IMR-90 (cell line): ENCODE results near the gene CEP170B. TPM values are rescaled to one million over a fixed set of nuclear protein-coding genes. Genes with fewer than 3 reads are reported as not detected.

Experiments
- ATAC-seq: fragments of 200-7000 bp; cut with Tn5 transposase; 2 replicates; pipeline ENCODE4 v1.9.1; 2020; ENCODE audit warnings: low read depth, mild to moderate bottlenecking, moderate library complexity
- BruUV-seq: library from RNA; stranded (reverse); fragments of 400-500 nt; replicated peaks from 2 replicates; lab custom pipeline; 2021; lab: Mats Ljungman, UMichigan
- CTCF ChIA-PET: fragments of 300-600 bp; formaldehyde crosslinking; extraction: SDS; loops from one replicate; lab custom pipeline; 2021; ENCODE audit warnings: antibody characterized with exemption; lab: Yijun Ruan, JAX
- POLR2A ChIA-PET: fragments of 300-600 bp; sonication (Branson Sonifier 250); formaldehyde crosslinking; loops from one replicate; lab custom pipeline; 2022; ENCODE audit warnings: antibody characterized with exemption; ENCODE audit not compliant: unreplicated experiment; lab: Charles Lee
- DNase-seq: peaks from one replicate; pipeline ENCODE4 v3.0.0; 2013
- H2AFZ ChIP-seq: replicated peaks from 2 replicates; pipeline ENCODE3; 2013; ENCODE audit warnings: low read length, mild to moderate bottlenecking; ENCODE audit not compliant: poor library complexity
- H2AK5ac ChIP-seq: 2 replicates; pipeline ENCODE4 v1.6.1; 2013; ENCODE audit warnings: low read depth, low read length, inconsistent platforms
- H2AK9ac ChIP-seq: replicated peaks from 2 replicates; pipeline ENCODE3; 2013; ENCODE audit warnings: mild to moderate bottlenecking, low read depth, low read length, moderate library complexity; ENCODE audit not compliant: poor library complexity
- H2BK120ac ChIP-seq: 2 replicates; pipeline ENCODE4 v1.6.1; 2013; ENCODE audit warnings: low read depth, low read length, inconsistent platforms
- H2BK15ac ChIP-seq: 3 replicates; pipeline ENCODE4 v1.6.1; 2013; ENCODE audit warnings: low read depth, low read length, inconsistent platforms
- H2BK20ac ChIP-seq: 2 replicates; pipeline ENCODE4 v1.6.1; 2013; ENCODE audit warnings: low read depth, mild to moderate bottlenecking, inconsistent platforms, low read length, moderate library complexity
- H2BK5ac ChIP-seq: 2 replicates; pipeline ENCODE4 v1.6.1; 2013; ENCODE audit warnings: mild to moderate bottlenecking, low read depth, low read length, inconsistent platforms; ENCODE audit not compliant: poor library complexity, severe bottlenecking
- H3K14ac ChIP-seq: replicated peaks from 2 replicates; pipeline ENCODE4 v1.6.1; 2013; ENCODE audit warnings: low read depth, low read length, inconsistent platforms
- H3K18ac ChIP-seq: 2 replicates; pipeline ENCODE4 v1.6.1; 2013; ENCODE audit warnings: low read depth, low read length, control low read depth
- H3K23ac ChIP-seq: 2 replicates; pipeline ENCODE4 v1.6.1; 2013; ENCODE audit warnings: low read depth, low read length, inconsistent platforms
- H3K27ac ChIP-seq: 2 replicates; pipeline ENCODE4 v1.5.1; 2013; ENCODE audit warnings: mild to moderate bottlenecking, control low read depth, low read length; ENCODE audit not compliant: insufficient read depth
- H3K27me3 ChIP-seq: 2 replicates; pipeline ENCODE4 v1.6.1; 2013; ENCODE audit warnings: low read length; ENCODE audit not compliant: control insufficient read depth, insufficient read depth
- H3K36me3 ChIP-seq: 2 replicates; pipeline ENCODE4 v1.6.1; 2013; ENCODE audit warnings: low read length, mixed read lengths; ENCODE audit not compliant: control insufficient read depth, insufficient read depth
- H3K4ac ChIP-seq: 2 replicates; pipeline ENCODE4 v1.6.1; 2013; ENCODE audit warnings: low read depth, low read length, inconsistent platforms
- H3K4me1 ChIP-seq: 2 replicates; pipeline ENCODE4 v1.6.1; 2013; ENCODE audit warnings: low read length, mixed read lengths; ENCODE audit not compliant: control insufficient read depth, insufficient read depth
- H3K4me2 ChIP-seq: 2 replicates; pipeline ENCODE4 v1.6.1; 2013; ENCODE audit warnings: low read depth, mild to moderate bottlenecking, control low read depth, low read length, moderate library complexity
- H3K4me3 ChIP-seq: 2 replicates; pipeline ENCODE4 v1.5.1; 2013; ENCODE audit warnings: low read depth, mild to moderate bottlenecking, control low read depth, low read length, moderate library complexity; ENCODE audit not compliant: insufficient read depth
- H3K56ac ChIP-seq: 2 replicates; pipeline ENCODE4 v1.6.1; 2013; ENCODE audit warnings: low read length, inconsistent platforms; ENCODE audit not compliant: insufficient read depth; ENCODE audit errors: extremely low read depth
- H3K79me1 ChIP-seq, 2 experiments: 2 replicates each; pipeline ENCODE4 v1.6.1; 2013; ENCODE audit warnings: low read length in 2 of 2, inconsistent platforms in 1 of 2, low read depth in 1 of 2
- H3K9ac ChIP-seq: 2 replicates; pipeline ENCODE4 v1.6.1; 2013; ENCODE audit warnings: low read depth, low read length, control low read depth
- H3K9me1 ChIP-seq: 2 replicates; pipeline ENCODE4 v1.6.1; 2013; ENCODE audit warnings: low read length, inconsistent platforms; ENCODE audit not compliant: insufficient read depth
- H3K9me3 ChIP-seq: 2 replicates; pipeline ENCODE4 v1.6.1; 2013; ENCODE audit warnings: low read length; ENCODE audit not compliant: control insufficient read depth, insufficient read depth
- H4K20me1 ChIP-seq: 2 replicates; pipeline ENCODE4 v1.6.1; 2013; ENCODE audit warnings: low read length, inconsistent platforms; ENCODE audit not compliant: insufficient read depth
- H4K5ac ChIP-seq: 2 replicates; pipeline ENCODE4 v1.6.1; 2013; ENCODE audit warnings: mild to moderate bottlenecking, low read depth, low read length, control low read depth
- H4K8ac ChIP-seq, 2 experiments: 2 replicates each; pipeline ENCODE4 v1.6.1; 2013; ENCODE audit warnings: low read depth in 2 of 2, low read length in 2 of 2, control low read depth in 1 of 2, inconsistent platforms in 1 of 2
- H4K91ac ChIP-seq: 2 replicates; pipeline ENCODE4 v1.6.1; 2013; ENCODE audit warnings: low read depth, low read length, inconsistent platforms; ENCODE audit not compliant: insufficient read depth
- BHLHE40 ChIP-seq: fragments of 150-350 bp; IDR thresholded peaks from 2 replicates; pipeline ENCODE4 v1.6.1; 2016; ENCODE audit warnings: mild to moderate bottlenecking, low read depth, low read length
- CEBPB ChIP-seq: IDR thresholded peaks from 2 replicates; pipeline ENCODE4 v1.6.1; 2012; ENCODE audit warnings: low read depth, low read length, improper control_type of control experiment
- CHD1 ChIP-seq: IDR thresholded peaks from 2 replicates; pipeline ENCODE4 v1.6.1; 2012; ENCODE audit warnings: low read depth, low read length, improper control_type of control experiment
- FOS ChIP-seq: fragments of 150-350 bp; IDR thresholded peaks from 2 replicates; pipeline ENCODE4 v1.6.1; 2016; ENCODE audit warnings: low read depth, low read length
- MAFK ChIP-seq: IDR thresholded peaks from 2 replicates; pipeline ENCODE4 v1.6.1; 2012; ENCODE audit warnings: low read depth, low read length, improper control_type of control experiment
- MAZ ChIP-seq: IDR thresholded peaks from 2 replicates; pipeline ENCODE4 v1.6.1; 2012; ENCODE audit warnings: low read depth, mild to moderate bottlenecking, low read length, improper control_type of control experiment, moderate library complexity, borderline replicate concordance
- MXI1 ChIP-seq: IDR thresholded peaks from 2 replicates; pipeline ENCODE4 v1.6.1; 2012; ENCODE audit warnings: low read depth, mild to moderate bottlenecking, low read length, moderate library complexity, borderline replicate concordance
- NFE2L2 ChIP-seq: fragments of 150-350 bp; IDR thresholded peaks from 2 replicates; pipeline ENCODE4 v1.6.1; 2016; ENCODE audit warnings: low read depth, mild to moderate bottlenecking, low read length
- POLR2A ChIP-seq: IDR thresholded peaks from 2 replicates; pipeline ENCODE4 v1.6.1; 2012; ENCODE audit warnings: mild to moderate bottlenecking, low read depth, low read length
- RAD21 ChIP-seq: IDR thresholded peaks from 2 replicates; pipeline ENCODE4 v1.6.1; 2012; ENCODE audit warnings: low read length, improper control_type of control experiment
- RCOR1 ChIP-seq: IDR thresholded peaks from 2 replicates; pipeline ENCODE4 v1.6.1; 2012; ENCODE audit warnings: mild to moderate bottlenecking, low read length, improper control_type of control experiment; ENCODE audit not compliant: insufficient replicate concordance
- RFX5 ChIP-seq: IDR thresholded peaks from 2 replicates; pipeline ENCODE4 v1.8.0; 2012; ENCODE audit warnings: low read depth, mild to moderate bottlenecking, low read length, moderate library complexity
- SMC3 ChIP-seq: fragments of 150-350 bp; IDR thresholded peaks from 2 replicates; pipeline ENCODE4 v1.6.1; 2016; ENCODE audit warnings: low read depth, mild to moderate bottlenecking, antibody characterized with exemption, low read length, moderate library complexity
- WGBS, 2 experiments: methylation state at CpG; one replicate each; pipeline versions ENCODE4 v1.1.5 to v1.1.7; 2013; ENCODE audit warnings: missing lambda C conversion rate in 2 of 2; ENCODE audit not compliant: insufficient read length in 1 of 2; ENCODE audit errors: extremely low coverage in 2 of 2; 5-methylcytosine and 5-hydroxymethylcytosine counted together
- dilution Hi-C: fragments of 300-500 bp; cut with HindIII; formaldehyde crosslinking; loops from one replicate; pipeline ENCODE4 v1.14.3; 2018; ENCODE audit warnings: low sequenced_read_pairs; ENCODE audit not compliant: unreplicated experiment
- in situ Hi-C: fragments of 300-500 bp; cut with MboI; formaldehyde crosslinking; loops from 3 replicates; pipeline ENCODE4 v1.14.3; 2019; ENCODE audit warnings: low sequenced_read_pairs, inconsistent platforms, mixed read lengths
- intact Hi-C: fragments of 100-400 bp; cut with micrococcal nuclease; formaldehyde crosslinking; loops from 2 replicates; pipeline ENCODE4 v1.10.0; 2022
- polyA plus RNA-seq, 3 experiments: library from polyadenylated mRNA; depleted of rRNA; stranded (reverse); fragments of >200 nt; gene quantifications; 2 replicates each; pipeline ENCODE4 v1.2.3, GENCODE V29; 2012; ENCODE audit warnings: low replicate concordance in 1 of 3
- total RNA-seq: library from RNA; depleted of rRNA; stranded (reverse); fragments of >200 nt; gene quantifications from 2 replicates; pipeline ENCODE4 v1.2.3, GENCODE V29; 2012
- TF ChIP-seq, protein P1 (sequence below): fragments of 150-350 bp; IDR thresholded peaks from 2 replicates; pipeline ENCODE4 v1.6.1; 2017; ENCODE audit warnings: mild to moderate bottlenecking, antibody characterized with exemption, low read length, low read depth
- TF ChIP-seq, protein P2 (sequence below): conservative IDR thresholded peaks from 2 replicates; pipeline ENCODE4 v1.5.1; 2012; ENCODE audit warnings: mild to moderate bottlenecking, low read depth, low read length, improper control_type of control experiment
- TF ChIP-seq, protein P3 (sequence below): fragments of 150-350 bp; IDR thresholded peaks from 2 replicates; pipeline ENCODE4 v1.6.1; 2016; ENCODE audit warnings: low read depth, mild to moderate bottlenecking, low read length, moderate library complexity, borderline replicate concordance

Gene CEP170B
- total and polyA plus RNA-seq, 2 of the 4 experiments (the other 2 are of a cell fraction), result 3.6 to 13.1 TPM

DNA sequence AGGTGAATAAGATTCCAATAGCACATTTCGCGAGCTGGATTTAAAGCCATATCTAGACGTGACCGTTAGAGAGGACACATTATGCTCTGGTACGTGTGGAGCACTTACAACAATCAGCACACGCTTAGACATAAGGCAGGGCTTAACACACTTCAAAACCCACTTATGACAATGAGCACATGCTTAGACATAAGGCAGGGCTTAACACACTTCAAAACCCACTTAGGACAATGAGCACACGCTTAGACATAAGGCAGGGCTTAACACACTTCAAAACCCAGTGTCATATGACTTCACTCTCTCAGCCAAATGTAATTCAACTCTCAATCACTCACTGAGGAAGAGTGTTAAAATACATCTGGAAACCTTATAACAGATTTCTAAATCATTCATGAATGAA, 48.4 kb downstream of the CEP170B start:
- Histone ChIP-seq H2AK5ac (no peak overlapping the region), H3K27me3 (peaks cover 29% of the 10 kb centered on the region), H4K8ac (no peak overlapping the region), H2AFZ (no peak overlapping the region), H4K20me1 (no peaks in the 10 kb centered on the region), H3K4me2 (no peak overlapping the region), H2BK5ac (no peak overlapping the region), H3K14ac (no peak overlapping the region), H2BK20ac (no peak overlapping the region), H2BK120ac (no peak overlapping the region), H3K4me1 (peaks cover 2% of the 10 kb centered on the region; the same call in 1 of the 2 replicates), H3K56ac (no peak overlapping the region), H4K91ac (no peak overlapping the region), H4K5ac (no peak overlapping the region), H3K9ac (no peak overlapping the region), H3K9me3 (peaks cover 12% of the 10 kb centered on the region), H2BK15ac (no peak overlapping the region), H3K4ac (no peak overlapping the region), H3K9me1 (no peaks in the 10 kb centered on the region), H3K79me1 (no peaks in the 10 kb centered on the region), H3K4me3 (no peak overlapping the region), H3K23ac (no peak overlapping the region), H3K36me3 (no peaks in the 10 kb centered on the region), H2AK9ac (no peak overlapping the region), H3K18ac (no peak overlapping the region), H3K27ac (no peak overlapping the region)
- intact Hi-C loops (no loop called here), in situ Hi-C loops (no loop called here), dilution Hi-C loops (no loop called here)
- POLR2A ChIA-PET, result no interaction called here
- ATAC-seq (no peak), DNase-seq (no peak)
- no peak for TF ChIP-seq RAD21
- TF ChIP-seq POLR2A, result no peak
- no peak for TF ChIP-seq RCOR1
- TF ChIP-seq, protein P1, sequence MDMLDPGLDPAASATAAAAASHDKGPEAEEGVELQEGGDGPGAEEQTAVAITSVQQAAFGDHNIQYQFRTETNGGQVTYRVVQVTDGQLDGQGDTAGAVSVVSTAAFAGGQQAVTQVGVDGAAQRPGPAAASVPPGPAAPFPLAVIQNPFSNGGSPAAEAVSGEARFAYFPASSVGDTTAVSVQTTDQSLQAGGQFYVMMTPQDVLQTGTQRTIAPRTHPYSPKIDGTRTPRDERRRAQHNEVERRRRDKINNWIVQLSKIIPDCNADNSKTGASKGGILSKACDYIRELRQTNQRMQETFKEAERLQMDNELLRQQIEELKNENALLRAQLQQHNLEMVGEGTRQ, result no peak
- TF ChIP-seq FOS, result no peak
- TF ChIP-seq NFE2L2, result no peak
- TF ChIP-seq, protein P2, sequence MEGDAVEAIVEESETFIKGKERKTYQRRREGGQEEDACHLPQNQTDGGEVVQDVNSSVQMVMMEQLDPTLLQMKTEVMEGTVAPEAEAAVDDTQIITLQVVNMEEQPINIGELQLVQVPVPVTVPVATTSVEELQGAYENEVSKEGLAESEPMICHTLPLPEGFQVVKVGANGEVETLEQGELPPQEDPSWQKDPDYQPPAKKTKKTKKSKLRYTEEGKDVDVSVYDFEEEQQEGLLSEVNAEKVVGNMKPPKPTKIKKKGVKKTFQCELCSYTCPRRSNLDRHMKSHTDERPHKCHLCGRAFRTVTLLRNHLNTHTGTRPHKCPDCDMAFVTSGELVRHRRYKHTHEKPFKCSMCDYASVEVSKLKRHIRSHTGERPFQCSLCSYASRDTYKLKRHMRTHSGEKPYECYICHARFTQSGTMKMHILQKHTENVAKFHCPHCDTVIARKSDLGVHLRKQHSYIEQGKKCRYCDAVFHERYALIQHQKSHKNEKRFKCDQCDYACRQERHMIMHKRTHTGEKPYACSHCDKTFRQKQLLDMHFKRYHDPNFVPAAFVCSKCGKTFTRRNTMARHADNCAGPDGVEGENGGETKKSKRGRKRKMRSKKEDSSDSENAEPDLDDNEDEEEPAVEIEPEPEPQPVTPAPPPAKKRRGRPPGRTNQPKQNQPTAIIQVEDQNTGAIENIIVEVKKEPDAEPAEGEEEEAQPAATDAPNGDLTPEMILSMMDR, result no peak
- no peak for TF ChIP-seq MAZ
- TF ChIP-seq, protein P3, sequence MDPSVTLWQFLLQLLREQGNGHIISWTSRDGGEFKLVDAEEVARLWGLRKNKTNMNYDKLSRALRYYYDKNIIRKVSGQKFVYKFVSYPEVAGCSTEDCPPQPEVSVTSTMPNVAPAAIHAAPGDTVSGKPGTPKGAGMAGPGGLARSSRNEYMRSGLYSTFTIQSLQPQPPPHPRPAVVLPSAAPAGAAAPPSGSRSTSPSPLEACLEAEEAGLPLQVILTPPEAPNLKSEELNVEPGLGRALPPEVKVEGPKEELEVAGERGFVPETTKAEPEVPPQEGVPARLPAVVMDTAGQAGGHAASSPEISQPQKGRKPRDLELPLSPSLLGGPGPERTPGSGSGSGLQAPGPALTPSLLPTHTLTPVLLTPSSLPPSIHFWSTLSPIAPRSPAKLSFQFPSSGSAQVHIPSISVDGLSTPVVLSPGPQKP, result no peak
- no peak for TF ChIP-seq CEBPB
- no peak for TF ChIP-seq MXI1
- no peak for TF ChIP-seq SMC3
- no peak for TF ChIP-seq MAFK
- no peak for TF ChIP-seq CHD1
- no peak for TF ChIP-seq BHLHE40
- no peak for TF ChIP-seq RFX5
- no TSS peak for BruUV-seq
- 91% methylated on average over 6 of the region's 7 CpGs; no CpG with 5 or more reads in 1 of the 2 experiments for WGBS, 2 experiments
- CTCF ChIA-PET, result no interaction called here
